ENCODE measurements around the gene STARD10. TPM values are rescaled to one million over a fixed set of nuclear protein-coding genes. Genes with fewer than 3 reads are reported as not detected.

Gene STARD10
- polyA plus RNA-seq, 2 of the 4 experiments (the other 2 are of a cell fraction), result 21.2 to 23.2 TPM

- H3K4me2 ChIP-seq, result peak overlapping the region; percentile 98
- DNase-seq (ENCODE audit: low read depth in 1 of 2, low spot score in 1 of 2), result no peak
- ChIA-PET POLR2A (interaction anchor here (1.4 kb wide), 1 partner anchor 12 kb away, joined by 4 read pairs; the partner anchor contains the start of gene STARD10), CTCF (interaction anchor here (0.6 to 3.6 kb wide), 10 partner anchors 9 to 395 kb away, joined by 3 to 35 read pairs (median 4); partner anchors contain the start of gene STARD10)
- 60% methylated on average over 13 of the region's 14 CpGs for WGBS (ENCODE audit: missing lambda C conversion rate)
- no peaks in the 10 kb centered on the region for H3K9me3 ChIP-seq
- no peak for FAIRE-seq
- peak overlapping the region; percentile 59 for H3K4me3 ChIP-seq
- ATAC-seq, result peak; percentile 17 to 53; a peak in 3 of 6 replicates
- peaks cover 36% of the 10 kb centered on the region for H3K4me1 ChIP-seq
- TF ChIP-seq RAD21 (conservative IDR thresholded peaks at IDR 0.05 in 1 of 2, IDR thresholded peaks at IDR 0.05 in 1 of 2), result no peak
- no peak for TF ChIP-seq EP300 (IDR thresholded peaks at IDR 0.05)
- no peak for TF ChIP-seq POLR2A (IDR thresholded peaks at IDR 0.05; ENCODE audit: low read length)
- TF ChIP-seq NR3C1 (IDR thresholded peaks at IDR 0.05), result no peak
- no peak for TF ChIP-seq ESRRA (IDR thresholded peaks at IDR 0.05; ENCODE audit: borderline replicate concordance, low read length)
- no peak for TF ChIP-seq RNF2 (IDR thresholded peaks at IDR 0.05; ENCODE audit: borderline replicate concordance, low read depth)
- no peak for TF ChIP-seq HOXA7 (CRISPR knock-in tag; IDR thresholded peaks at IDR 0.05)
- TF ChIP-seq ELK1 (IDR thresholded peaks at IDR 0.05; ENCODE audit: low read depth, low read length), result no peak
- TF ChIP-seq HDAC2 (IDR thresholded peaks at IDR 0.05), result no peak
- TF ChIP-seq MYC (IDR thresholded peaks at IDR 0.05; ENCODE audit: borderline replicate concordance, low read length), result no peak
- TF ChIP-seq HOXB13 (CRISPR knock-in tag; IDR thresholded peaks at IDR 0.05; ENCODE audit: low read depth), result no peak
- no peak for TF ChIP-seq RCOR1 (IDR thresholded peaks at IDR 0.05; ENCODE audit: low read depth, low read length)
- no peak for TF ChIP-seq MAZ (IDR thresholded peaks at IDR 0.05; ENCODE audit: borderline replicate concordance, low read depth, low read length)
- no peak for TF ChIP-seq ZC3H11A (IDR thresholded peaks at IDR 0.05)
- peak overlapping the region; percentile 61 to 94 for H3K27ac ChIP-seq
These were observed 11.5 kb downstream of the STARD10 start for GRCh38 chr11:72782081-72782920.

GRCh38 chr11:72781313-72782080 is 12.3 kb downstream of the STARD10 start:
- ChIA-PET CTCF (interaction anchor here (1.0 to 3.6 kb wide), 7 partner anchors 8 to 396 kb away, joined by 3 to 35 read pairs (median 5); partner anchors contain the start of gene STARD10), POLR2A (interaction anchor here (0.6 to 1.4 kb wide), 2 partner anchors 13 to 16 kb away, joined by 4 read pairs; partner anchors contain the start of gene STARD10)
- peak in 1 of 2 experiments; percentile 77 for DNase-seq (ENCODE audit: low read depth in 1 of 2, low spot score in 1 of 2)
- TF ChIP-seq ZC3H11A (IDR thresholded peaks at IDR 0.05) (no peak), MYC (IDR thresholded peaks at IDR 0.05; ENCODE audit: borderline replicate concordance, low read length) (no peak), RFX5 (IDR thresholded peaks at IDR 0.05) (no peak), GATA3 (IDR thresholded peaks at IDR 0.05; ENCODE audit: borderline replicate concordance) (no peak)
- H3K4me1 ChIP-seq, result peaks cover 36% of the 10 kb centered on the region
- no peak for FAIRE-seq
- H3K4me2 ChIP-seq, result peak overlapping the region; percentile 98
- 3% methylated on average over 26 of the region's 89 CpGs for WGBS (ENCODE audit: missing lambda C conversion rate)
- H3K27ac ChIP-seq, result peak overlapping the region; percentile 61 to 94
- H3K4me3 ChIP-seq, result peak overlapping the region; percentile 59
- ATAC-seq, result peak; percentile 60 to 63; a peak in 5 of 6 replicates
- no peaks in the 10 kb centered on the region for H3K9me3 ChIP-seq

GRCh38 chr11:72781063-72781312 is 12.9 kb downstream of the STARD10 start:
- 92% methylated on average over 7 of the region's 17 CpGs for WGBS (ENCODE audit: missing lambda C conversion rate)
- Histone ChIP-seq H3K4me1 (peaks cover 36% of the 10 kb centered on the region), H3K27ac (peak overlapping the region; percentile 61 to 94; a peak in 4 of 6 replicates), H3K4me2 (peak overlapping the region; percentile 98), H3K4me3 (peak overlapping the region; percentile 59), H3K9me3 (no peaks in the 10 kb centered on the region)
- FAIRE-seq, result no peak
- CTCF ChIA-PET, result interaction anchor here (1.9 to 3.6 kb wide), 4 partner anchors 13 to 97 kb away, joined by 5 to 35 read pairs (median 10); partner anchors contain the start of gene STARD10
- DNase-seq (ENCODE audit: low read depth in 1 of 2, low spot score in 1 of 2), result no peak
- no peak for TF ChIP-seq HOXB5 (CRISPR knock-in tag; IDR thresholded peaks at IDR 0.05)
- TF ChIP-seq RNF2 (IDR thresholded peaks at IDR 0.05; ENCODE audit: borderline replicate concordance, low read depth), result 0 out of 2 replicates have a peak, but pooled peaks have one; percentile 23
- TF ChIP-seq KDM1A (IDR thresholded peaks at IDR 0.05; ENCODE audit: low read depth), result no peak
- ATAC-seq, result no peak; a peak in 1 of 6 replicates
- POLR2A ChIA-PET, result interaction anchor here (0.6 kb wide), 1 partner anchor 17 kb away, joined by 4 read pairs; no protein-coding TSS in a partner anchor
